MCF 10A (cell line): ENCODE measurements around the gene NPHS2. TPM values are rescaled to one million over a fixed set of nuclear protein-coding genes. Genes with fewer than 3 reads are reported as not detected.
"Not testable (repeated sequence)": the region's sequence is repeated elsewhere in the genome, so short reads cannot be mapped to it uniquely, and the experiment has no call there.

Source experiments
- BruUV-seq: library from RNA; stranded (reverse); fragments of 400-500 nt; replicated peaks from 2 replicates; lab custom pipeline; 2021; lab: Mats Ljungman, UMichigan
- CTCF ChIA-PET: fragments of 300-600 bp; sonication (Branson Sonifier 250); formaldehyde crosslinking; extraction: SDS; loops from one replicate; lab custom pipeline; 2021; ENCODE audit warnings: antibody characterized with exemption, inconsistent platforms; lab: Yijun Ruan, JAX
- POLR2A ChIA-PET: fragments of 300-600, 350-650 bp; sonication (Branson Sonifier 250); formaldehyde crosslinking; extraction: SDS; loops from one replicate; lab custom pipeline; 2020; ENCODE audit warnings: antibody characterized with exemption, inconsistent platforms; lab: Yijun Ruan, JAX
- DNase-seq: peaks from one replicate; pipeline ENCODE4 v3.0.0-alpha.2; 2018; ENCODE audit not compliant: unreplicated experiment
- H3K27ac Mint-ChIP-seq: one replicate; pipeline ENCODE4 v1.8.0; 2022; ENCODE audit warnings: mild to moderate bottlenecking, low read depth, mixed read lengths; ENCODE audit not compliant: unreplicated experiment
- H3K27me3 Mint-ChIP-seq: one replicate; pipeline ENCODE4 v1.8.0; 2022; ENCODE audit warnings: mixed read lengths; ENCODE audit not compliant: insufficient read depth, unreplicated experiment
- H3K36me3 Mint-ChIP-seq: one replicate; pipeline ENCODE4 v1.8.0; 2022; ENCODE audit warnings: mild to moderate bottlenecking, moderate library complexity, mixed read lengths; ENCODE audit not compliant: insufficient read depth, unreplicated experiment
- H3K4me1 Mint-ChIP-seq: one replicate; pipeline ENCODE4 v1.8.0; 2022; ENCODE audit warnings: mixed read lengths; ENCODE audit not compliant: insufficient read depth, unreplicated experiment
- H3K4me3 Mint-ChIP-seq: one replicate; pipeline ENCODE4 v1.8.0; 2022; ENCODE audit warnings: mild to moderate bottlenecking, moderate library complexity, mixed read lengths; ENCODE audit not compliant: unreplicated experiment
- H3K9me3 Mint-ChIP-seq: one replicate; pipeline ENCODE4 v1.8.0; 2022; ENCODE audit warnings: mixed read lengths; ENCODE audit not compliant: unreplicated experiment
- CTCF ChIP-seq: fragments of 200-600 bp; IDR thresholded peaks from one replicate; pipeline ENCODE4 v1.8.0; 2022; ENCODE audit warnings: antibody characterized with exemption, mild to moderate bottlenecking; ENCODE audit not compliant: unreplicated experiment
- intact Hi-C: fragments of 100-400 bp; cut with micrococcal nuclease; formaldehyde crosslinking; loops from 2 replicates; pipeline ENCODE4 v1.14.1; 2022
- total RNA-seq: library from RNA; stranded (reverse); gene quantifications from 2 replicates; pipeline ENCODE4 v1.2.3, GENCODE V29; 2022

NPHS2 gene
- total RNA-seq, 1 experiment from 2014 or later = not detected

- Mint-ChIP-seq H3K27ac (no peak overlapping the region), H3K4me1 (peaks cover under 1% of the 10 kb centered on the region), H3K9me3 (no peaks in the 10 kb centered on the region), H3K4me3 (no peak overlapping the region), H3K27me3 (peaks cover under 1% of the 10 kb centered on the region), H3K36me3 (no peaks in the 10 kb centered on the region)
- no TSS peak for BruUV-seq
- POLR2A ChIA-PET = no interaction called here
- no peak for DNase-seq
- intact Hi-C loops = no loop called here
- CTCF ChIA-PET = interaction anchor here (0.7 kb wide), 1 partner anchor 133 kb away, joined by 4 read pairs; no protein-coding TSS in a partner anchor
- no peak for TF ChIP-seq CTCF
Observed at GRCh38 chr1:179545321-179545720, 30.4 kb downstream of the NPHS2 start.

- intact Hi-C loops = no loop called here
- no peaks in the 10 kb centered on the region for H3K36me3 Mint-ChIP-seq
- H3K27me3 Mint-ChIP-seq = peaks cover 22% of the 10 kb centered on the region
- no TSS peak for BruUV-seq
- no peak for DNase-seq
- H3K4me3 Mint-ChIP-seq = no peak overlapping the region
- ChIA-PET POLR2A (no interaction called here), CTCF (interaction anchor here (0.9 kb wide), 1 partner anchor 29 kb away, joined by 3 read pairs; no protein-coding TSS in a partner anchor)
- H3K27ac Mint-ChIP-seq = no peak overlapping the region
- peaks cover 4% of the 10 kb centered on the region for H3K9me3 Mint-ChIP-seq
- TF ChIP-seq CTCF = no peak
- no peaks in the 10 kb centered on the region for H3K4me1 Mint-ChIP-seq
Observed at GRCh38 chr1:179541774-179542173, 34.0 kb downstream of the NPHS2 start.

- BruUV-seq = no TSS peak
- Mint-ChIP-seq H3K4me1 (no peaks in the 10 kb centered on the region), H3K27me3 (peaks cover under 1% of the 10 kb centered on the region), H3K9me3 (no peaks in the 10 kb centered on the region), H3K4me3 (no peak overlapping the region), H3K27ac (no peak overlapping the region), H3K36me3 (no peaks in the 10 kb centered on the region)
- intact Hi-C loops = no loop called here
- DNase-seq = no peak
- CTCF ChIA-PET = interaction anchor here (1.5 kb wide), 1 partner anchor 285 kb away, joined by 3 read pairs; no protein-coding TSS in a partner anchor
- no peak for TF ChIP-seq CTCF
- POLR2A ChIA-PET = no interaction called here
Observed at GRCh38 chr1:179530352-179530751, 45.4 kb downstream of the NPHS2 start.

GRCh38 chr1:179529482-179530195 lies 46.1 kb downstream of the NPHS2 start:
- ChIA-PET POLR2A (no interaction called here), CTCF (interaction anchor here (0.7 kb wide), 1 partner anchor 82 kb away, joined by 4 read pairs; no protein-coding TSS in a partner anchor)
- Mint-ChIP-seq H3K4me1 (no peaks in the 10 kb centered on the region), H3K27ac (no peak overlapping the region), H3K4me3 (no peak overlapping the region), H3K9me3 (no peaks in the 10 kb centered on the region), H3K36me3 (no peaks in the 10 kb centered on the region), H3K27me3 (peaks cover 8% of the 10 kb centered on the region)
- no TSS peak for BruUV-seq
- DNase-seq = no peak
- TF ChIP-seq CTCF = no peak
- intact Hi-C loops = no loop called here

GRCh38 chr1:179518544-179518943 lies 57.2 kb downstream of the NPHS2 start:
- CTCF ChIA-PET = interaction anchor here (0.5 to 1.0 kb wide), 4 partner anchors 76 to 291 kb away, joined by 3 read pairs; no protein-coding TSS in a partner anchor
- POLR2A ChIA-PET, H3K36me3 Mint-ChIP-seq, DNase-seq, H3K9me3 Mint-ChIP-seq, H3K4me1 Mint-ChIP-seq, H3K27ac Mint-ChIP-seq, H3K4me3 Mint-ChIP-seq, BruUV-seq, intact Hi-C loops: not testable (repeated sequence)
- peaks cover 65% of the 10 kb centered on the region for H3K27me3 Mint-ChIP-seq
